HUDEP-2 (cell line): ENCODE measurements around the gene LSMEM2.
A peak's percentile ranks its signal among the peaks of the same experiment; 100 is the strongest.

Source experiments
- DNase-seq, 76 experiments: peaks; one replicate each; lab custom pipeline; 2025; ENCODE audit not compliant: unreplicated experiment in 76 of 76; lab: John Stamatoyannopoulos, UW

Gene LSMEM2

GRCh38 chr3:50333744-50334328 lies 54.9 kb downstream of the LSMEM2 start:
- no peak for DNase-seq

GRCh38 chr3:50334339-50335075 lies 55.6 kb downstream of the LSMEM2 start:
- DNase-seq: no peak

DNA sequence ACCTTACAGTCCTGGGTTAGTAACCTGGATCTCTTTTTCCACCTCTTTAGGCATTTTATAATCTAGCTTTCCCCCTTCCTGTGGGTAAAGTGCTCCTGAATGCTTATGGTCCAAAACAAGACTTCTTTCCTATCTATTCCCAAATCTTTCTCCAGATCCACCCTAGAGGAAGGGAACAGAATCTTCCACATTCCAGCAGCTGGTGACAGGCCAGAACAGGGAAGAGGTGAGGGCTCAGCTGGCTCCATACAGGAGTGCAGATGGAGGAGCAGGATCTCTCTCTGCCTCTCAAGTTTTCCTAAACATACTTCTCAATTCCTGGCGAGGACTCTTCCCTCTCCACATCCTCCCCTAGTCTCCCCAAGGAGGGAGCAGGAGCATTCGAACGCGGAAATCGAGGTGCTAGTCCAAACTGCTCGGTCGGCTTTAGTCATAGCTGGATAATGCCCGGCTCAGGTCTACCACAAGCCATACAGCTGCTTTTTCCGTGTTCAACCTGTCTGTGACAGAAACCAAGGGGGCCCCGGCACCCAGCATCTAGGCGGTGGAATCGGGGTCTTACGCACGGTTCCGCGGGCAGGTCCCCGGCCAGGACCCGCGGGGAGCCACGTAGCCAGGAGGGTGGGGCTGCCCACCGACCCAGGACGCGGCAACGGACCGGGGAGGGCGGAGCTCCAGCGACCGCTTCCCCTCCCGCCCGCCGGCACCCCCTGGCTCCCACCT lies 57.7 kb downstream of the LSMEM2 start:
- DNase-seq: peak in 5 of 76 experiments; percentile 45 to 65 (median 54)

DNA sequence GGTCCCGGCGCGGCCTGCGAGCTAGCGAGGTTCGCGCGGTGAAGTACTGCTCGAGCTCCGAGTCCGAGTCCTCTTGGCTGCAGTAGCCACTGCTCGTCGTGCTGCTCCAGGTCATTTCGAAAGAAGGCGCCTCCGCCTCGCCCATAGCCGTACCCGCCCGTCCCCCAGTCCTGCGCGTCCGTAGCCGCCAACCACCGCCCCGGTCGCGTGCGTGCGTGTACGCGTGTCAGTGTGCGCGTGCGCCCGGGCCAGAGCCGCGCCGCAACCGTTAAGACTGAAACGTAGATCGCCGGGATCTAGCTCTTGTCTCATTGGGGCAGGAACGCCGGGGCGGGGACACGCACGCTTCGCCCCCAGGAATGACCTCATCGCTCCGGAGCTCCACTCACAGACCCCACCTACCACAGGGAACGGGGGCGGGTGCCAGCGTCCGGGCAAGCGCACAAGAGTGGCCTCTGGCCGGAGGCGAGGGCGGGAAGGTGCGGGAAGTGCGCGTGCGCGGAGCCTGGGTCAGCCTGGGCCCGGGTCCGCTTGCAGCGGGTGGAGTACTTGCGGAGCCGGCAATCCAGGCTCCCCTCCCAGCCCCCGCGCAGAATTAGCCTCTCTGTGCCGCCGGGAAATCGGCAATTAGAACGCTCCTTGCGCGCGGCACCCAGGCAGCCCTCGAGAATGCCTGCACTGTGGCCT lies 58.4 kb downstream of the LSMEM2 start:
- DNase-seq: peak in 75 of 76 experiments; percentile 59 to 99 (median 98)
